IMR-90 (cell line): ENCODE measurements around the gene COQ8A. TPM values are rescaled to one million over a fixed set of nuclear protein-coding genes. Genes with fewer than 3 reads are reported as not detected.

ENCODE experiments used
- ATAC-seq: fragments of 200-7000 bp; cut with Tn5 transposase; 2 replicates; pipeline ENCODE4 v1.9.1; 2020; ENCODE audit warnings: low read depth, mild to moderate bottlenecking, moderate library complexity
- BruUV-seq: library from RNA; stranded (reverse); fragments of 400-500 nt; replicated peaks from 2 replicates; lab custom pipeline; 2021; lab: Mats Ljungman, UMichigan
- CTCF ChIA-PET: fragments of 300-600 bp; formaldehyde crosslinking; extraction: SDS; loops from one replicate; lab custom pipeline; 2021; ENCODE audit warnings: antibody characterized with exemption; lab: Yijun Ruan, JAX
- POLR2A ChIA-PET: fragments of 300-600 bp; sonication (Branson Sonifier 250); formaldehyde crosslinking; loops from one replicate; lab custom pipeline; 2022; ENCODE audit warnings: antibody characterized with exemption; ENCODE audit not compliant: unreplicated experiment; lab: Charles Lee
- DNase-seq: peaks from one replicate; pipeline ENCODE4 v3.0.0; 2013
- H2AFZ ChIP-seq: replicated peaks from 2 replicates; pipeline ENCODE3; 2013; ENCODE audit warnings: low read length, mild to moderate bottlenecking; ENCODE audit not compliant: poor library complexity
- H2AK5ac ChIP-seq: 2 replicates; pipeline ENCODE4 v1.6.1; 2013; ENCODE audit warnings: low read depth, low read length, inconsistent platforms
- H2AK9ac ChIP-seq: replicated peaks from 2 replicates; pipeline ENCODE3; 2013; ENCODE audit warnings: mild to moderate bottlenecking, low read depth, low read length, moderate library complexity; ENCODE audit not compliant: poor library complexity
- H2BK120ac ChIP-seq: 2 replicates; pipeline ENCODE4 v1.6.1; 2013; ENCODE audit warnings: low read depth, low read length, inconsistent platforms
- H2BK15ac ChIP-seq: 3 replicates; pipeline ENCODE4 v1.6.1; 2013; ENCODE audit warnings: low read depth, low read length, inconsistent platforms
- H2BK20ac ChIP-seq: 2 replicates; pipeline ENCODE4 v1.6.1; 2013; ENCODE audit warnings: low read depth, mild to moderate bottlenecking, inconsistent platforms, low read length, moderate library complexity
- H2BK5ac ChIP-seq: 2 replicates; pipeline ENCODE4 v1.6.1; 2013; ENCODE audit warnings: mild to moderate bottlenecking, low read depth, low read length, inconsistent platforms; ENCODE audit not compliant: poor library complexity, severe bottlenecking
- H3K14ac ChIP-seq: replicated peaks from 2 replicates; pipeline ENCODE4 v1.6.1; 2013; ENCODE audit warnings: low read depth, low read length, inconsistent platforms
- H3K18ac ChIP-seq: 2 replicates; pipeline ENCODE4 v1.6.1; 2013; ENCODE audit warnings: low read depth, low read length, control low read depth
- H3K23ac ChIP-seq: 2 replicates; pipeline ENCODE4 v1.6.1; 2013; ENCODE audit warnings: low read depth, low read length, inconsistent platforms
- H3K27ac ChIP-seq: 2 replicates; pipeline ENCODE4 v1.5.1; 2013; ENCODE audit warnings: mild to moderate bottlenecking, control low read depth, low read length; ENCODE audit not compliant: insufficient read depth
- H3K27me3 ChIP-seq: 2 replicates; pipeline ENCODE4 v1.6.1; 2013; ENCODE audit warnings: low read length; ENCODE audit not compliant: control insufficient read depth, insufficient read depth
- H3K36me3 ChIP-seq: 2 replicates; pipeline ENCODE4 v1.6.1; 2013; ENCODE audit warnings: low read length, mixed read lengths; ENCODE audit not compliant: control insufficient read depth, insufficient read depth
- H3K4ac ChIP-seq: 2 replicates; pipeline ENCODE4 v1.6.1; 2013; ENCODE audit warnings: low read depth, low read length, inconsistent platforms
- H3K4me1 ChIP-seq: 2 replicates; pipeline ENCODE4 v1.6.1; 2013; ENCODE audit warnings: low read length, mixed read lengths; ENCODE audit not compliant: control insufficient read depth, insufficient read depth
- H3K4me2 ChIP-seq: 2 replicates; pipeline ENCODE4 v1.6.1; 2013; ENCODE audit warnings: low read depth, mild to moderate bottlenecking, control low read depth, low read length, moderate library complexity
- H3K4me3 ChIP-seq: 2 replicates; pipeline ENCODE4 v1.5.1; 2013; ENCODE audit warnings: low read depth, mild to moderate bottlenecking, control low read depth, low read length, moderate library complexity; ENCODE audit not compliant: insufficient read depth
- H3K56ac ChIP-seq: 2 replicates; pipeline ENCODE4 v1.6.1; 2013; ENCODE audit warnings: low read length, inconsistent platforms; ENCODE audit not compliant: insufficient read depth; ENCODE audit errors: extremely low read depth
- H3K79me1 ChIP-seq, 2 experiments: 2 replicates each; pipeline ENCODE4 v1.6.1; 2013; ENCODE audit warnings: low read length in 2 of 2, inconsistent platforms in 1 of 2, low read depth in 1 of 2
- H3K9ac ChIP-seq: 2 replicates; pipeline ENCODE4 v1.6.1; 2013; ENCODE audit warnings: low read depth, low read length, control low read depth
- H3K9me1 ChIP-seq: 2 replicates; pipeline ENCODE4 v1.6.1; 2013; ENCODE audit warnings: low read length, inconsistent platforms; ENCODE audit not compliant: insufficient read depth
- H3K9me3 ChIP-seq: 2 replicates; pipeline ENCODE4 v1.6.1; 2013; ENCODE audit warnings: low read length; ENCODE audit not compliant: control insufficient read depth, insufficient read depth
- H4K20me1 ChIP-seq: 2 replicates; pipeline ENCODE4 v1.6.1; 2013; ENCODE audit warnings: low read length, inconsistent platforms; ENCODE audit not compliant: insufficient read depth
- H4K5ac ChIP-seq: 2 replicates; pipeline ENCODE4 v1.6.1; 2013; ENCODE audit warnings: mild to moderate bottlenecking, low read depth, low read length, control low read depth
- H4K8ac ChIP-seq, 2 experiments: 2 replicates each; pipeline ENCODE4 v1.6.1; 2013; ENCODE audit warnings: low read depth in 2 of 2, low read length in 2 of 2, control low read depth in 1 of 2, inconsistent platforms in 1 of 2
- H4K91ac ChIP-seq: 2 replicates; pipeline ENCODE4 v1.6.1; 2013; ENCODE audit warnings: low read depth, low read length, inconsistent platforms; ENCODE audit not compliant: insufficient read depth
- CEBPB ChIP-seq: IDR thresholded peaks from 2 replicates; pipeline ENCODE4 v1.6.1; 2012; ENCODE audit warnings: low read depth, low read length, improper control_type of control experiment
- CHD1 ChIP-seq: IDR thresholded peaks from 2 replicates; pipeline ENCODE4 v1.6.1; 2012; ENCODE audit warnings: low read depth, low read length, improper control_type of control experiment
- MAFK ChIP-seq: IDR thresholded peaks from 2 replicates; pipeline ENCODE4 v1.6.1; 2012; ENCODE audit warnings: low read depth, low read length, improper control_type of control experiment
- RAD21 ChIP-seq: IDR thresholded peaks from 2 replicates; pipeline ENCODE4 v1.6.1; 2012; ENCODE audit warnings: low read length, improper control_type of control experiment
- RCOR1 ChIP-seq: IDR thresholded peaks from 2 replicates; pipeline ENCODE4 v1.6.1; 2012; ENCODE audit warnings: mild to moderate bottlenecking, low read length, improper control_type of control experiment; ENCODE audit not compliant: insufficient replicate concordance
- SMC3 ChIP-seq: fragments of 150-350 bp; IDR thresholded peaks from 2 replicates; pipeline ENCODE4 v1.6.1; 2016; ENCODE audit warnings: low read depth, mild to moderate bottlenecking, antibody characterized with exemption, low read length, moderate library complexity
- WGBS, 2 experiments: methylation state at CpG; one replicate each; pipeline versions ENCODE4 v1.1.5 to v1.1.7; 2013; ENCODE audit warnings: missing lambda C conversion rate in 2 of 2; ENCODE audit not compliant: insufficient read length in 1 of 2; ENCODE audit errors: extremely low coverage in 2 of 2; 5-methylcytosine and 5-hydroxymethylcytosine counted together
- dilution Hi-C: fragments of 300-500 bp; cut with HindIII; formaldehyde crosslinking; loops from one replicate; pipeline ENCODE4 v1.14.3; 2018; ENCODE audit warnings: low sequenced_read_pairs; ENCODE audit not compliant: unreplicated experiment
- in situ Hi-C: fragments of 300-500 bp; cut with MboI; formaldehyde crosslinking; loops from 3 replicates; pipeline ENCODE4 v1.14.3; 2019; ENCODE audit warnings: low sequenced_read_pairs, inconsistent platforms, mixed read lengths
- intact Hi-C: fragments of 100-400 bp; cut with micrococcal nuclease; formaldehyde crosslinking; loops from 2 replicates; pipeline ENCODE4 v1.10.0; 2022
- polyA plus RNA-seq, 3 experiments: library from polyadenylated mRNA; depleted of rRNA; stranded (reverse); fragments of >200 nt; gene quantifications; 2 replicates each; pipeline ENCODE4 v1.2.3, GENCODE V29; 2012; ENCODE audit warnings: low replicate concordance in 1 of 3
- total RNA-seq: library from RNA; depleted of rRNA; stranded (reverse); fragments of >200 nt; gene quantifications from 2 replicates; pipeline ENCODE4 v1.2.3, GENCODE V29; 2012

COQ8A gene
- total and polyA plus RNA-seq, 2 of the 4 experiments (the other 2 are of a cell fraction) = 3.8 to 6.1 TPM

DNA sequence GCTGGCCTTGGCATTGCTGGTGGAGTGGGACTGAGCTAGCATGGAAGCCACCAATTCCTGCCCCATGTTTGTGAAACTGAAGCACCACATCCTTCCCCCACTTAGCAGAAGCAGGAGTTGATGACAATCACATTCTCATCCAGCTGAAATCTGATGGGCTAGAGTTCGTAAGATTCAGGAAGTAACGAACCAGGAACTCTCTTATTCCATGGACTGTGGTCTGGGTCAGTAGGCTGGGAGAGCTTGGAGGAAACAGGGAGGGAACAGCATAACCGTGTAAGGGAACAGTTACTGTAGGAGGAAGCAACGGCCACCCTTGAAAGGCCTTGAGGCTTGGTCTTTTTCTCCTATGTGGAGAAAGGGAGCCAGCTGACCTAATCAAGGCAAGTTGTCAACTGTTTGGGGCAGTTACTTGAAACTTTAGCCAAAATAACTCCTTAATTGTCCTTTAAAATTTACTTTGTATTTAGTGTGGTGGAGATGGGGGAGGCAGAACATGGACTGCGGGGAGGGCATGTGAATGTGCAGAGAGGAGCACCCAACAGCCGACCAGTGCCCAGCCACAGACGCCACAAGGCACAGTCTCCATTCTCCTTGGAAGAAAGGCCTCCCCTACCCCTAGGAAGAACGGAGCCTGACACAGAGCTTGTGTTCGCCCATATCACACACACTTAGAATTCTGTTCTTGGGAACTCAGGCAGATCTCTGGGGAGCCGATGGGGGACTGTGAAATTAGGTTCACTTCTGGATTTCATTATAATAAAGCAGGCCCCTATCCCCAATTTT, 2.0 kb upstream of the COQ8A start:
- Histone ChIP-seq H4K5ac (peak overlapping the region; percentile 61), H3K4me1 (peaks cover 3% of the 10 kb centered on the region), H3K27me3 (no peaks in the 10 kb centered on the region), H3K14ac (0 out of 2 replicates have a peak overlapping the region, but pooled peaks have one; percentile 44), H3K9ac (no peak overlapping the region), H3K56ac (no peak overlapping the region), H4K8ac (peak overlapping the region; percentile 91 to 96), H3K36me3 (no peaks in the 10 kb centered on the region), H3K4me2 (no peak overlapping the region), H2BK20ac (peak overlapping the region; percentile 86), H3K4me3 (no peak overlapping the region), H3K9me1 (peaks cover 8% of the 10 kb centered on the region; the same call in 1 of the 2 replicates), H3K4ac (peak overlapping the region; percentile 58), H2BK5ac (peak overlapping the region; percentile 84), H3K23ac (0 out of 2 replicates have a peak overlapping the region, but pooled peaks have one; percentile 24), H2BK15ac (peak overlapping the region; percentile 84), H2AFZ (peak overlapping the region; percentile 72), H4K20me1 (no peaks in the 10 kb centered on the region), H3K79me1 (no peaks in the 10 kb centered on the region; a peak in 1 of 4 replicates), H2AK5ac (peak overlapping the region; percentile 70), H3K9me3 (no peaks in the 10 kb centered on the region), H3K18ac (peak overlapping the region; percentile 46; the same call in 1 of the 2 replicates), H2AK9ac (peak overlapping the region; percentile 89), H2BK120ac (peak overlapping the region; percentile 87), H3K27ac (peak overlapping the region; percentile 88; the same call in 1 of the 2 replicates), H4K91ac (peak overlapping the region; percentile 70)
- intact Hi-C loops (no loop called here), dilution Hi-C loops (no loop called here), in situ Hi-C loops (no loop called here)
- 88% methylated on average over 2 of the region's 10 CpGs; no CpG with 5 or more reads in 1 of the 2 experiments for WGBS, 2 experiments
- ATAC-seq (no peak), DNase-seq (no peak)
- no peak for TF ChIP-seq CEBPB
- no peak for TF ChIP-seq CHD1
- TF ChIP-seq RCOR1 = no peak
- TF ChIP-seq RAD21 = no peak
- TF ChIP-seq SMC3 = no peak
- no peak for TF ChIP-seq MAFK
- no TSS peak for BruUV-seq
- CTCF ChIA-PET = interaction anchor here (0.6 to 0.7 kb wide), 2 partner anchors 20 to 290 kb away, joined by 3 to 4 read pairs; no protein-coding TSS in a partner anchor
- POLR2A ChIA-PET = interaction anchor here (0.6 to 0.7 kb wide), 5 partner anchors 9 to 420 kb away, joined by 3 to 8 read pairs (median 3); no protein-coding TSS in a partner anchor
